Neural crest cell (in vitro differentiated cells): ENCODE results near the gene PRSS27. TPM values are rescaled to one million over a fixed set of nuclear protein-coding genes. Genes with fewer than 3 reads are reported as not detected.
"Not testable (repeated sequence)": the region's sequence is repeated elsewhere in the genome, so short reads cannot be mapped to it uniquely, and the experiment has no call there.

Experiments
- DNase-seq: peaks from one replicate; pipeline ENCODE4 v3.0.0; 2021; ENCODE audit warnings: low read depth, mixed read lengths, low spot score
- H3K27ac Mint-ChIP-seq: one replicate; pipeline ENCODE4 v1.8.0; 2021; ENCODE audit warnings: mild to moderate bottlenecking, mixed read lengths; ENCODE audit not compliant: unreplicated experiment
- H3K27me3 Mint-ChIP-seq: 2 replicates; pipeline ENCODE4 v1.8.0; 2021; ENCODE audit warnings: low read depth, mild to moderate bottlenecking, mixed read lengths
- H3K36me3 Mint-ChIP-seq: 2 replicates; pipeline ENCODE4 v1.8.0; 2021; ENCODE audit warnings: low read depth, mild to moderate bottlenecking, mixed read lengths
- H3K4me1 Mint-ChIP-seq: 2 replicates; pipeline ENCODE4 v1.8.0; 2021; ENCODE audit warnings: mixed read lengths
- H3K4me3 Mint-ChIP-seq: one replicate; pipeline ENCODE4 v1.8.0; 2021; ENCODE audit warnings: mild to moderate bottlenecking, mixed read lengths
- H3K9me3 Mint-ChIP-seq: 2 replicates; pipeline ENCODE4 v1.8.0; 2021; ENCODE audit warnings: mixed read lengths
- total RNA-seq: library from RNA; stranded (reverse); gene quantifications from 2 replicates; pipeline ENCODE4 v1.2.1, GENCODE V29; 2021
- TF ChIP-seq, protein P1 (sequence below): fragments of 200-600 bp; sonication (generic); conservative IDR thresholded peaks from 2 replicates; pipeline ENCODE4 v1.5.0; 2021; ENCODE audit warnings: antibody characterized with exemption, mild to moderate bottlenecking

PRSS27 gene
- total RNA-seq, 1 donor from 2014 or later = 7.8 TPM

DNA sequence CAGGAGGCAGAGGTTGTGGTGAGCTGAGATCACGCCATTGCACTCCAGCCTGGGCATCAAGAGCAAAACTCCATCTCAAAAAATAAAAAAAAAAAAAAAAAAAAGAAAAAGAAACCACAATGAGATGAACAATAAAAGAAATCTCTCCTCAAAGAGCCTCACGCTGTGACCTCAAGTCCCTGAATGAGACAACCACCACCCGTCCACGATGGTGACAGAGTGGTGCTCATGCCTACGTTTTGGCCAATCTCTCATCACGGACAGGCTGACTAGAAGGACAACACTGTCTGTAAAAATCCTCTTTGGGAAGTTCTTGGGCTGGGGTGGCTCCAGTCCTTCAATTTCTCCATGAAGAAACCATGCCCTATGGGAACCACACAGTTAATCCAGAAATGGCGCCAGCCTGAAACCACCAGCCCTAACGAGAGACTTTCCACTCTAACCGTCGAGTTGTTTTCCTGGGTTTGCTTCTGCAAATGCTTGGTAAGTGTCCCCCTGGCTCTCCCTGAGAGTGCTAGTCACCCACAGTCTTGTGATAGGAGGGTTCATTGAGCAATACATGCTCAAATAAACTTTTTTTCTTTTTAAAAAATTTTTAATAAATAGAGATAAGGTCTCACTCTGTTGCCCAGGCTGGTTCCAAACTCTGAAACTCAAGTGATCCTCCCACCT, 15.0 kb upstream of the PRSS27 start:
- TF ChIP-seq, protein P1, sequence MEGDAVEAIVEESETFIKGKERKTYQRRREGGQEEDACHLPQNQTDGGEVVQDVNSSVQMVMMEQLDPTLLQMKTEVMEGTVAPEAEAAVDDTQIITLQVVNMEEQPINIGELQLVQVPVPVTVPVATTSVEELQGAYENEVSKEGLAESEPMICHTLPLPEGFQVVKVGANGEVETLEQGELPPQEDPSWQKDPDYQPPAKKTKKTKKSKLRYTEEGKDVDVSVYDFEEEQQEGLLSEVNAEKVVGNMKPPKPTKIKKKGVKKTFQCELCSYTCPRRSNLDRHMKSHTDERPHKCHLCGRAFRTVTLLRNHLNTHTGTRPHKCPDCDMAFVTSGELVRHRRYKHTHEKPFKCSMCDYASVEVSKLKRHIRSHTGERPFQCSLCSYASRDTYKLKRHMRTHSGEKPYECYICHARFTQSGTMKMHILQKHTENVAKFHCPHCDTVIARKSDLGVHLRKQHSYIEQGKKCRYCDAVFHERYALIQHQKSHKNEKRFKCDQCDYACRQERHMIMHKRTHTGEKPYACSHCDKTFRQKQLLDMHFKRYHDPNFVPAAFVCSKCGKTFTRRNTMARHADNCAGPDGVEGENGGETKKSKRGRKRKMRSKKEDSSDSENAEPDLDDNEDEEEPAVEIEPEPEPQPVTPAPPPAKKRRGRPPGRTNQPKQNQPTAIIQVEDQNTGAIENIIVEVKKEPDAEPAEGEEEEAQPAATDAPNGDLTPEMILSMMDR = no peak
- no peaks in the 10 kb centered on the region for H3K9me3 Mint-ChIP-seq
- no peaks in the 10 kb centered on the region for H3K4me1 Mint-ChIP-seq
- no peaks in the 10 kb centered on the region for H3K27me3 Mint-ChIP-seq
- H3K27ac Mint-ChIP-seq = no peak overlapping the region
- H3K36me3 Mint-ChIP-seq = no peaks in the 10 kb centered on the region
- DNase-seq = no peak
- no peak overlapping the region for H3K4me3 Mint-ChIP-seq

DNA sequence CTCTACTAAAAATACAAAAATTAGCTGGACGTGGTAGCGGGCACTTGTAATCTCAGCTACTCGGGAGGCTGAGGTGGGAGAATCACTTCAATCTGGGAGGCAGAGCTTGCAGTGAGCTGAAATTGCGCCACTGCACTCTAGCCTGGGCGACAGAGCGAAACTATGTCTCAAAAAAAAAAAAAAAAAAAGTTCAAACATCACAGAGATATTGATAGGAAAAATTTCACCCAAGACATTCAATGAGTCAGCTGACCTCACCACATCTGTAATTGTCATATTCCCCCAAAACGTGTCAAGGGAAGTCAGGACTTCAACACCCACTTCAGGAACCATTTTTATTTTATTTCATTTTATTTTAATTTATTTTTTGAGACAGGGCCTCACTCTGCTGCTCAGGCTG, 8.0 kb upstream of the PRSS27 start:
- Mint-ChIP-seq H3K4me1 (no peaks in the 10 kb centered on the region), H3K4me3 (no peak overlapping the region), H3K9me3 (no peaks in the 10 kb centered on the region), H3K36me3 (no peaks in the 10 kb centered on the region), H3K27me3 (peaks cover 7% of the 10 kb centered on the region), H3K27ac (no peak overlapping the region)
- TF ChIP-seq, protein P1 = no peak
- DNase-seq = no peak

DNA sequence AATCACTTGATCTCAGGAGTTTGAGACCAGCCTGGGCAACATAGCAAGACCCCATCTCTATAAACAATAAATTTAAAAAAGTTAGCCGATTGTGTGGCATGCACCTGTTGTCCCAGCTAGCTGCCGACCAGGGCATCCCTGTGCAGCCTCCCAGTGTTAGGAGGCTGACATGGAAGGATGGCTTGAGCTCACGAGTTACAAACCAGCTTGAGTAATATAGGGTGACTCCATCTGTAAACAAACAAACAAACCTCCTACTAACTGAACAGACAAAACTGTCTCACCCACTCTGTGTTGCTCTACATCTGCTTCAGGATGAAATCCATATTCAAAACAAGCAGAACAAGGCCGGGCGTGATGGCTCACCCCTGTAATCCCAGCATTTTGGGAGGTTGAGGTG, 6.9 kb upstream of the PRSS27 start:
- Mint-ChIP-seq H3K27ac (no peak overlapping the region), H3K36me3 (no peaks in the 10 kb centered on the region), H3K4me1 (no peaks in the 10 kb centered on the region), H3K27me3 (peaks cover 7% of the 10 kb centered on the region), H3K4me3 (no peak overlapping the region), H3K9me3 (no peaks in the 10 kb centered on the region)
- TF ChIP-seq, protein P1 = no peak
- DNase-seq = no peak

DNA sequence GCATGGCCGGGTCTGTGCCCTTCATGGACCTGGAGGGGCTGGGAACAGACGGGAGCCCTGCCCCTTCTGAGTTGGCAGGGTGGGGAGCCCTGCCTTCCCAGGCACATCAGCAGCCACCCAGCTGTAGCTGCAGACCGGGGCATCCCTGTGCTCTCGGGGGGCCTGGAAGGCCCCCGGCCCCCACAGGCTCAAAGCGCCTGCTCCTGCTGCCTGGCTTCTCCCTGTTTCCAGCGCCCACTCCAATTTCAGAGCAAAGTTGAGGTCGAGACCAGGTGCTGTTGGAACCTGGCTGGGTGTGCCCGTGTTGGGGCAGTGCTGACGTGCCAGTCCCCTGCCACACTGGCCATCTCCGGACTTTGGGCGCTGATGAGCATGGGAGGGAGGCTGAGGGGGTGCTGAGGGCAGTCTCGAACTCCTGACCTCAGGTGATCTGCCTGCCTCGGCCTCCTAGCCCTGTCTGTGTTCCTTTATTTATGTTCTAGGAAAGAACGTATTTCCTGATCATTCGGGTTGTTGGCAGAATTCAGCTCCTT, 4.9 kb upstream of the PRSS27 start:
- TF ChIP-seq, protein P1 = no peak
- DNase-seq = no peak
- Mint-ChIP-seq H3K9me3 (no peaks in the 10 kb centered on the region), H3K27ac (no peak overlapping the region), H3K27me3 (peaks cover 7% of the 10 kb centered on the region), H3K4me1 (no peaks in the 10 kb centered on the region), H3K36me3 (no peaks in the 10 kb centered on the region), H3K4me3 (peak overlapping the region; percentile 29)

DNA sequence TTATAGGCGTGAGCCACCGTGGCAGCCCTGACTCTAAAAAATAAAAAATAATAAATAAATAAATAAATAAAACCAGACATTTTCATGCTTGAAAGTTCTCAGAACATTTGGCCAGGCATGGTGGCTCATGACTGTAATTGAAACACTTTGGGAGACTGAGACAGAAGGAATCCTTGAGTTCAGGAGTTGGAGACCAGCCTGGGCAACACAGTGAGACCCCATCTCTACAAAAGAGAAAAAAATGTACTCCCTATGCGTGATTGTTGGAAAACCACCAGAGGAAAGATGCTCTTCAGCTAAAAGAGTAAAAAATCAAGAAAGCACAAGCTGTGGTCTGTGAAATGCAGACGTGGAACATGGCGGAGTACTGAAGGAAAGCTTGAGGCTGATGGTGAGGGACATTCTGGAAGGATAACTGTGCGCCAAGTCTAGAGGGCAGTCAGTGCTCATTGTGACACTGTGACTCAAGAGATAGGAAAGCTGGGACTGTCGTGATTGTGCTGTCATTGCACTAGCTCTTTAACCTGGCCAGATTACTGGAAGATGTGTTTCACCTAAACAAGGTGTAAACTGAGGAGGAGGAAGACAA, 4.2 kb upstream of the PRSS27 start:
- Mint-ChIP-seq H3K4me3 (no peak overlapping the region), H3K36me3 (no peaks in the 10 kb centered on the region), H3K9me3 (no peaks in the 10 kb centered on the region), H3K27ac (no peak overlapping the region), H3K4me1 (no peaks in the 10 kb centered on the region), H3K27me3 (peaks cover 7% of the 10 kb centered on the region)
- TF ChIP-seq, protein P1 = no peak
- no peak for DNase-seq

DNA sequence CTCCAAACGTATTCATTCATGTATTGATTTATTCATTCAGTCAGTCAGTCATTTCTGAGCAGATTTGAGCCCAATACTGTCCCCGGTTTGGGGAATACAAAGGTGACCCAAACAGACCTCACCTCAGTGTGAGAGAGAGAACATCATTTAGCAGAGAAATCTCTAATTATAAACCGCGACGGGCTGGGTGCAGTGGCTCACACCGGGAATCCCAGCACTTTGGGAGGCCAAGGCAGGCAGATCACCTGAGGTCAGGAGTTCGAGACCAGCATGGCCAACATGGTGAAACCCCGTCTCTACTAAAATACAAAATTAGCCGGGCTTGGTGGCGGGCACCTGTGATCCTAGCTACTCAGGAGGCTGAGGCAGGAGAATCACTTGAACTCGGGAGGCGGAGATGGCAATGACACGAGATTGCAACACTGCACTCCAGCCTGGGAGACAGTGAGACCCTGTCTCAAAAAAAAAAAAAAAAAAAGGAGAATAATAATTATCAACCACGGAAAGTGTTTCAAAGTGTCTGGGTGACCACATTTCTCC, 1.7 kb upstream of the PRSS27 start:
- not testable (repeated sequence) for H3K36me3 Mint-ChIP-seq, DNase-seq, H3K9me3 Mint-ChIP-seq, H3K27ac Mint-ChIP-seq, H3K4me1 Mint-ChIP-seq, H3K27me3 Mint-ChIP-seq
- H3K4me3 Mint-ChIP-seq = peak overlapping the region; percentile 78
